Fibroblast of pulmonary artery (primary cell): ENCODE results near the gene AIFM3.
"Not testable (repeated sequence)": the region's sequence is repeated elsewhere in the genome, so short reads cannot be mapped to it uniquely, and the experiment has no call there.

Experiments
- DNase-seq: peaks from one replicate; pipeline ENCODE4 v3.0.0-alpha.2; 2010; ENCODE audit warnings: low read depth
- H3K4me3 ChIP-seq: replicated peaks from 2 replicates; pipeline ENCODE4 v1.5.1; 2011; ENCODE audit warnings: low read depth, mild to moderate bottlenecking, control low read depth, low read length, moderate library complexity
- CTCF ChIP-seq: IDR thresholded peaks from 2 replicates; pipeline ENCODE4 v1.5.1; 2011; ENCODE audit warnings: mild to moderate bottlenecking, control low read depth, low read length, inconsistent platforms; ENCODE audit errors: missing control alignments

AIFM3 gene

GRCh38 chr22:20927940-20928572 lies 39.0 kb upstream of the AIFM3 start:
- no peak overlapping the region for H3K4me3 ChIP-seq
- DNase-seq, result no peak
- no peak for TF ChIP-seq CTCF

- H3K4me3 ChIP-seq, result no peak overlapping the region
- no peak for TF ChIP-seq CTCF
- no peak for DNase-seq
These were observed 38.5 kb upstream of the AIFM3 start for GRCh38 chr22:20928573-20928967.

- no peak overlapping the region for H3K4me3 ChIP-seq
- TF ChIP-seq CTCF, result no peak
- no peak for DNase-seq
These were observed 37.1 kb upstream of the AIFM3 start for GRCh38 chr22:20930004-20930403.

- not testable (repeated sequence) for H3K4me3 ChIP-seq, DNase-seq
These were observed 36.6 kb upstream of the AIFM3 start for GRCh38 chr22:20930435-20930834.

- no peak for TF ChIP-seq CTCF
- no peak overlapping the region for H3K4me3 ChIP-seq
- DNase-seq, result no peak
These were observed 35.9 kb upstream of the AIFM3 start for GRCh38 chr22:20931126-20931654.

- no peak overlapping the region for H3K4me3 ChIP-seq
- TF ChIP-seq CTCF, result no peak
- DNase-seq, result no peak
These were observed 33.1 kb upstream of the AIFM3 start for GRCh38 chr22:20933910-20934309.

GRCh38 chr22:20935049-20935448 lies 32.0 kb upstream of the AIFM3 start:
- DNase-seq, H3K4me3 ChIP-seq: not testable (repeated sequence)

- not testable (repeated sequence) for DNase-seq, H3K4me3 ChIP-seq
These were observed 31.1 kb upstream of the AIFM3 start for GRCh38 chr22:20935780-20936539.
